Heart left ventricle (tissue), 13 donors: Measurements from ENCODE around the gene NOL3.

Experiments
- CTCF ChIP-seq, 12 donors: fragments of 200-600 bp; sonication (generic) in 4 of 12; IDR thresholded peaks; one replicate each; pipeline versions ENCODE4 v1.5.0 to v1.8.0; 2018 to 2022; ENCODE audit warnings: antibody characterized with exemption in 12 of 12, mild to moderate bottlenecking in 5 of 12
- POLR2A ChIP-seq, 2 donors: fragments of 450-650 bp; IDR thresholded peaks; one replicate each; pipeline ENCODE4 v1.6.1; 2017; ENCODE audit warnings: antibody characterized with exemption in 2 of 2, mild to moderate bottlenecking in 2 of 2, moderate library complexity in 2 of 2
- donor health status: ischemic (EF 13 %, LVEDD 7.1; RV severe dilation, severe dysfunction).
- donor health status: DM: no; HTN: yes; CAD: no.
- donor health status: DM: no; HTN: no; CAD: no.
- donor health status: ischemic (EF 25% LVEDD 6.9; RV normal size, moderate dysfunction).
- donor health status: ischemic (EF 25% LVEDD 5.7; RV mildly dilated, moderate dysfunction).
- donor health status: ischemic (EF 35%, LVEDD 5.7; RV mildly dilated, moderate dysfunction).
- donor health status: nonischemic (EF 11% LVEDD 7.7; RV severe dilation, severe dysfunction).
- donor health status: DM: yes; HTN: yes; CAD: no.
- donor health status: PGD.
- donor health status: ischemic (EF 29% LVEDD 5.4; RV normal size, mild dysfunction).
- donor health status: nonischemic (EF 23%, LVEDD 6.1; RV moderate dilation, normal function).

DNA sequence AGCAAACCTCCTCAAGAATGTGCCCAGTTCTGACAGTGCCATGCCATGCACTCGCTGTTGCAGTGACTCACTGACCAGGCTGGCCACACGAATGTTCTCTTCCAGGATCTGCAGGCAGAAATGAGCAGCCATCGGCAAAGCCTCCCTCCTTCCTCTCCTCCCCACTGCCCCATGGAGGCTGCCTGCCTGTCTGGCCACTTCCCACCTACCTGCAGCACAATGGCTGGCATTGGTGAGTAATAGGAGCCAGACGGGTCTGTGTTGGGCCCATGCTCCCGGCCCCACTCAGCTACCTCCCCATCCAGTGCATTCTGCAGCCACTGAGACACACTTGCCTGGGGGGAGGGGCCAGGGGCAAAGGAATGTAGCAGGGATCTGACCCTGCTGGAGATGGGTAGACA is 16.2 kb downstream of the NOL3 start:
- TF ChIP-seq CTCF (IDR thresholded peaks at IDR 0.05) (no peak), POLR2A (IDR thresholded peaks at IDR 0.05) (no peak)
